OCI-LY3 (cell line): Measurements from ENCODE around the gene PCNX1.
"Not testable (repeated sequence)": the region's sequence is repeated elsewhere in the genome, so short reads cannot be mapped to it uniquely, and the experiment has no call there.

Source experiments
- H2AFZ ChIP-seq: fragments of 200-600, 300-600 bp; shearing (Covaris generic); 2 replicates; pipeline ENCODE4 v1.6.0; 2014; ENCODE audit warnings: antibody characterized with exemption, low read depth, low read length
- H3K27ac ChIP-seq: fragments of 200-600, 300-600 bp; sonication (generic); 2 replicates; pipeline ENCODE4 v1.5.1; 2014; ENCODE audit warnings: mild to moderate bottlenecking, low read length, moderate library complexity, mixed read lengths
- H3K27me3 ChIP-seq: fragments of 200-600, 300-600 bp; sonication (generic); 2 replicates; pipeline ENCODE4 v1.6.1; 2014; ENCODE audit warnings: low read depth, low read length, mixed read lengths
- H3K36me3 ChIP-seq: fragments of 200-600, 300-600 bp; sonication (generic); replicated peaks from 2 replicates; pipeline ENCODE3; 2014; ENCODE audit warnings: low read depth, low read length, mixed read lengths
- H3K4me1 ChIP-seq: fragments of 300-600, 200-600 bp; sonication (generic); 2 replicates; pipeline ENCODE4 v1.6.1; 2014; ENCODE audit warnings: low read length, mixed read lengths
- H3K4me2 ChIP-seq: fragments of 200-600, 300-600 bp; sonication (generic); 2 replicates; pipeline ENCODE4 v1.6.1; 2014; ENCODE audit warnings: low read length, mixed read lengths
- H3K4me3 ChIP-seq: fragments of 300-600, 200-600 bp; sonication (generic); 2 replicates; pipeline ENCODE4 v1.5.1; 2014; ENCODE audit warnings: antibody characterized with exemption, mild to moderate bottlenecking, low read length, moderate library complexity
- H3K79me2 ChIP-seq: fragments of 300-600, 200-600 bp; shearing (Covaris generic); 2 replicates; pipeline ENCODE4 v1.6.1; 2014; ENCODE audit warnings: mild to moderate bottlenecking, low read length, mixed read lengths
- H3K9ac ChIP-seq: fragments of 300-600, 200-600 bp; shearing (Covaris generic); 2 replicates; pipeline ENCODE4 v1.6.0; 2014; ENCODE audit warnings: mild to moderate bottlenecking, low read length, moderate library complexity
- H3K9me3 ChIP-seq: fragments of 200-600, 300-600 bp; shearing (Covaris generic); 2 replicates; pipeline ENCODE4 v1.6.1; 2014; ENCODE audit warnings: low read length, mixed read lengths; ENCODE audit not compliant: insufficient read depth
- H4K20me1 ChIP-seq: fragments of 200-600, 300-600 bp; sonication (generic); 2 replicates; pipeline ENCODE4 v1.6.1; 2016; ENCODE audit warnings: low read length, mixed read lengths; ENCODE audit not compliant: insufficient read depth
- CTCF ChIP-seq: fragments of 200-600, 300-600 bp; sonication (generic); IDR thresholded peaks from 2 replicates; pipeline ENCODE4 v1.5.1; 2014; ENCODE audit warnings: antibody characterized with exemption, low read length, low read depth
- EZH2phosphoT487 ChIP-seq: fragments of 200-600 bp; shearing (Covaris generic); IDR thresholded peaks from 2 replicates; pipeline ENCODE4 v1.6.1; 2018; ENCODE audit warnings: antibody characterized with exemption, mixed run types, low read depth

Gene PCNX1

GRCh38 chr14:71062581-71063303 is 155.5 kb downstream of the PCNX1 start:
- Histone ChIP-seq H3K9ac (no peak overlapping the region), H3K4me2 (no peak overlapping the region), H3K27ac (no peak overlapping the region), H3K36me3 (peaks cover 30% of the 10 kb centered on the region), H3K27me3 (no peaks in the 10 kb centered on the region), H2AFZ (no peak overlapping the region), H3K79me2 (no peaks in the 10 kb centered on the region), H3K4me3 (no peak overlapping the region), H3K9me3 (no peaks in the 10 kb centered on the region), H4K20me1 (no peaks in the 10 kb centered on the region), H3K4me1 (no peaks in the 10 kb centered on the region)
- TF ChIP-seq CTCF (no peak), EZH2phosphoT487 (no peak)

- Histone ChIP-seq H3K27ac (no peak overlapping the region), H2AFZ (no peak overlapping the region), H3K4me3 (no peak overlapping the region), H4K20me1 (no peaks in the 10 kb centered on the region), H3K79me2 (no peaks in the 10 kb centered on the region), H3K4me2 (no peak overlapping the region), H3K9me3 (no peaks in the 10 kb centered on the region), H3K27me3 (no peaks in the 10 kb centered on the region), H3K9ac (no peak overlapping the region), H3K36me3 (peaks cover 29% of the 10 kb centered on the region), H3K4me1 (no peaks in the 10 kb centered on the region)
- TF ChIP-seq CTCF: no peak
- no peak for TF ChIP-seq EZH2phosphoT487
Measured at GRCh38 chr14:71063351-71063750, 156.1 kb downstream of the PCNX1 start.

GRCh38 chr14:71064747-71065146 is 157.5 kb downstream of the PCNX1 start:
- H3K4me2 ChIP-seq, H3K79me2 ChIP-seq, H3K4me1 ChIP-seq, H3K27me3 ChIP-seq, H3K9ac ChIP-seq, H3K27ac ChIP-seq, H3K4me3 ChIP-seq, H3K9me3 ChIP-seq, H4K20me1 ChIP-seq, H2AFZ ChIP-seq: not testable (repeated sequence)
- peaks cover 26% of the 10 kb centered on the region for H3K36me3 ChIP-seq

GRCh38 chr14:71070169-71070568 is 162.9 kb downstream of the PCNX1 start:
- TF ChIP-seq EZH2phosphoT487 (no peak), CTCF (no peak)
- no peak overlapping the region for H2AFZ ChIP-seq
- no peaks in the 10 kb centered on the region for H4K20me1 ChIP-seq
- H3K9ac ChIP-seq: no peak overlapping the region
- no peak overlapping the region for H3K4me3 ChIP-seq
- H3K79me2 ChIP-seq: no peaks in the 10 kb centered on the region
- H3K27ac ChIP-seq: no peak overlapping the region
- no peaks in the 10 kb centered on the region for H3K4me1 ChIP-seq
- no peaks in the 10 kb centered on the region for H3K27me3 ChIP-seq
- H3K4me2 ChIP-seq: no peak overlapping the region
- H3K36me3 ChIP-seq: peaks cover 17% of the 10 kb centered on the region
- no peaks in the 10 kb centered on the region for H3K9me3 ChIP-seq

- Histone ChIP-seq H4K20me1 (no peaks in the 10 kb centered on the region), H3K27ac (no peak overlapping the region), H3K27me3 (no peaks in the 10 kb centered on the region), H3K9me3 (no peaks in the 10 kb centered on the region), H3K4me3 (no peak overlapping the region), H3K4me1 (no peaks in the 10 kb centered on the region), H3K4me2 (no peak overlapping the region), H2AFZ (no peak overlapping the region), H3K79me2 (no peaks in the 10 kb centered on the region), H3K9ac (no peak overlapping the region), H3K36me3 (peaks cover 21% of the 10 kb centered on the region)
- TF ChIP-seq CTCF (no peak), EZH2phosphoT487 (no peak)
Measured at GRCh38 chr14:71071042-71071441, 163.8 kb downstream of the PCNX1 start.
